PC-3 (cell line): Measurements from ENCODE around the gene PAX5. TPM values are rescaled to one million over a fixed set of nuclear protein-coding genes. Genes with fewer than 3 reads are reported as not detected.

ENCODE experiments used
- ATAC-seq: fragments of 200-7000 bp; cut with Tn5 transposase; 2 replicates; pipeline ENCODE4 v1.9.1; 2020; ENCODE audit warnings: mild to moderate bottlenecking, moderate library complexity
- BruUV-seq: library from RNA; stranded (reverse); fragments of 400-500 nt; replicated peaks from 2 replicates; lab custom pipeline; 2021; lab: Mats Ljungman, UMichigan
- CTCF ChIA-PET: fragments of 300-600 bp; sonication (Branson Sonifier 250); formaldehyde crosslinking; loops from one replicate; lab custom pipeline; 2022; ENCODE audit warnings: antibody characterized with exemption; lab: Charles Lee
- POLR2A ChIA-PET: fragments of 300-600 bp; sonication (Branson Sonifier 250); formaldehyde crosslinking; loops from one replicate; lab custom pipeline; 2022; ENCODE audit warnings: antibody characterized with exemption; ENCODE audit not compliant: unreplicated experiment; lab: Charles Lee
- DNase-seq: peaks from one replicate; pipeline ENCODE4 v3.0.0-alpha.2; 2015
- H2AFZ ChIP-seq: fragments of 300-600 bp; sonication (generic); 2 replicates; pipeline ENCODE4 v1.6.0; 2016; ENCODE audit warnings: antibody characterized with exemption, low read length
- H3F3A ChIP-seq: fragments of 300-600 bp; sonication (generic); one replicate; pipeline ENCODE4 v1.6.0; 2017; ENCODE audit warnings: antibody characterized with exemption, low read length, control low read depth, mild to moderate bottlenecking; ENCODE audit not compliant: unreplicated experiment
- H3K27ac ChIP-seq: fragments of 300-600 bp; sonication (generic); 2 replicates; pipeline ENCODE4 v1.5.1; 2016; ENCODE audit warnings: mild to moderate bottlenecking, low read length
- H3K27me3 ChIP-seq: fragments of 300-600 bp; sonication (generic); 2 replicates; pipeline ENCODE4 v1.6.1; 2016; ENCODE audit warnings: low read length, mixed read lengths
- H3K36me3 ChIP-seq: fragments of 300-600 bp; sonication (generic); 2 replicates; pipeline ENCODE4 v1.6.1; 2016; ENCODE audit warnings: low read depth, mixed run types, low read length, mixed read lengths
- H3K4me1 ChIP-seq: fragments of 300-600 bp; sonication (generic); 2 replicates; pipeline ENCODE4 v1.5.1; 2016; ENCODE audit warnings: low read length; ENCODE audit not compliant: insufficient read depth
- H3K4me2 ChIP-seq: fragments of 300-600 bp; sonication (generic); 2 replicates; pipeline ENCODE4 v1.6.0; 2016; ENCODE audit warnings: low read length
- H3K4me3 ChIP-seq: fragments of 300-600 bp; sonication (generic); 2 replicates; pipeline ENCODE4 v1.5.1; 2016; ENCODE audit warnings: mild to moderate bottlenecking, low read length, mixed read lengths
- H3K79me2 ChIP-seq: fragments of 300-600 bp; sonication (generic); 2 replicates; pipeline ENCODE4 v1.6.1; 2017; ENCODE audit warnings: low read length, mixed read lengths
- H3K9ac ChIP-seq: fragments of 300-600 bp; sonication (generic); 2 replicates; pipeline ENCODE4 v1.6.0; 2016; ENCODE audit warnings: mild to moderate bottlenecking, low read length
- H3K9me2 ChIP-seq: fragments of 300-600 bp; sonication (generic); replicated peaks from 2 replicates; pipeline ENCODE4 v1.6.1; 2016; ENCODE audit warnings: mixed run types, low read length, mixed read lengths
- H3K9me3 ChIP-seq: fragments of 300-600 bp; sonication (generic); 2 replicates; pipeline ENCODE4 v1.6.1; 2016; ENCODE audit warnings: low read length, mixed read lengths
- H4K20me1 ChIP-seq: fragments of 300-600 bp; sonication (generic); 2 replicates; pipeline ENCODE4 v1.6.1; 2016; ENCODE audit warnings: low read length, mixed read lengths
- CTCF ChIP-seq: fragments of 300-600 bp; sonication (generic); conservative IDR thresholded peaks from 2 replicates; pipeline ENCODE4 v1.5.1; 2017; ENCODE audit warnings: antibody characterized with exemption, low read depth, mild to moderate bottlenecking, low read length
- EZH2 ChIP-seq: fragments of 300-600 bp; sonication (generic); IDR thresholded peaks from one replicate; pipeline ENCODE4 v1.6.1; 2017; ENCODE audit warnings: antibody characterized with exemption, mild to moderate bottlenecking, low read length; ENCODE audit not compliant: unreplicated experiment
- EZH2phosphoT487 ChIP-seq: fragments of 300-600 bp; sonication (generic); IDR thresholded peaks from 2 replicates; pipeline ENCODE4 v1.6.1; 2018; ENCODE audit warnings: mild to moderate bottlenecking, antibody characterized with exemption, low read length, borderline replicate concordance
- intact Hi-C: fragments of 100-400 bp; cut with micrococcal nuclease; formaldehyde crosslinking; loops from 2 replicates; pipeline ENCODE4 v1.9.0; 2023
- total RNA-seq: library from RNA; depleted of rRNA; stranded (reverse); fragments of >200 nt; gene quantifications from 2 replicates; pipeline ENCODE4 v1.2.3, GENCODE V29; 2014

PAX5 gene
- total RNA-seq, 1 experiment from 2014 or later, result not detected

DNA sequence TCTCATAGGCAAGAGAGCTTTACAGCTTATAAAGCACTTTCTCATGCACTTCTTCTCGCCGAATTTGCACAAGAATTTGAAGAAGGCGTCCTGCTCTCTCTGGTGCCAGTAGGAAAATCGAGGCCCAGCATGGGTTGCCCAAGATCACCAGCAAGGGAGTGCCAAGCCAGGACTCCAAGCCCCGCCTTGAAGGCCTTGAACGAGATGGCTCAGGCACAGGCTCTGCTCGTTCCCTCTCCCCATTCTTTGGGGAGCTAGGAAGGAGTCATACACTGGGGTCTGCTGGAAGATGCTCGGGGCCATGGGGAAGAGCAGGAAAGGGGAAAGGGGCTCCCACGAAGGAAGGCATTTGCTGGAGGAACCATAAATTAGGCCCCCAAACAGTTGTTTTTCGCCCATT lies 46.7 kb downstream of the PAX5 start:
- ChIA-PET CTCF (no interaction called here), POLR2A (interaction anchor here (0.6 kb wide), 1 partner anchor 32 kb away, joined by 5 read pairs; no protein-coding TSS in a partner anchor)
- Histone ChIP-seq H2AFZ (no peak overlapping the region), H3K79me2 (no peaks in the 10 kb centered on the region), H3K27me3 (no peaks in the 10 kb centered on the region), H3K4me2 (no peak overlapping the region), H3K9ac (no peak overlapping the region), H3K4me1 (peaks cover 8% of the 10 kb centered on the region; the same call in 1 of the 2 replicates), H4K20me1 (no peaks in the 10 kb centered on the region), H3K9me2 (no peaks in the 10 kb centered on the region), H3K4me3 (no peak overlapping the region), H3F3A (no peaks in the 10 kb centered on the region), H3K27ac (no peak overlapping the region), H3K9me3 (no peaks in the 10 kb centered on the region), H3K36me3 (no peaks in the 10 kb centered on the region)
- intact Hi-C loops, result no loop called here
- BruUV-seq, result no TSS peak
- DNase-seq (no peak), ATAC-seq (no peak)
- TF ChIP-seq EZH2, result no peak
- no peak for TF ChIP-seq EZH2phosphoT487
- no peak for TF ChIP-seq CTCF

DNA sequence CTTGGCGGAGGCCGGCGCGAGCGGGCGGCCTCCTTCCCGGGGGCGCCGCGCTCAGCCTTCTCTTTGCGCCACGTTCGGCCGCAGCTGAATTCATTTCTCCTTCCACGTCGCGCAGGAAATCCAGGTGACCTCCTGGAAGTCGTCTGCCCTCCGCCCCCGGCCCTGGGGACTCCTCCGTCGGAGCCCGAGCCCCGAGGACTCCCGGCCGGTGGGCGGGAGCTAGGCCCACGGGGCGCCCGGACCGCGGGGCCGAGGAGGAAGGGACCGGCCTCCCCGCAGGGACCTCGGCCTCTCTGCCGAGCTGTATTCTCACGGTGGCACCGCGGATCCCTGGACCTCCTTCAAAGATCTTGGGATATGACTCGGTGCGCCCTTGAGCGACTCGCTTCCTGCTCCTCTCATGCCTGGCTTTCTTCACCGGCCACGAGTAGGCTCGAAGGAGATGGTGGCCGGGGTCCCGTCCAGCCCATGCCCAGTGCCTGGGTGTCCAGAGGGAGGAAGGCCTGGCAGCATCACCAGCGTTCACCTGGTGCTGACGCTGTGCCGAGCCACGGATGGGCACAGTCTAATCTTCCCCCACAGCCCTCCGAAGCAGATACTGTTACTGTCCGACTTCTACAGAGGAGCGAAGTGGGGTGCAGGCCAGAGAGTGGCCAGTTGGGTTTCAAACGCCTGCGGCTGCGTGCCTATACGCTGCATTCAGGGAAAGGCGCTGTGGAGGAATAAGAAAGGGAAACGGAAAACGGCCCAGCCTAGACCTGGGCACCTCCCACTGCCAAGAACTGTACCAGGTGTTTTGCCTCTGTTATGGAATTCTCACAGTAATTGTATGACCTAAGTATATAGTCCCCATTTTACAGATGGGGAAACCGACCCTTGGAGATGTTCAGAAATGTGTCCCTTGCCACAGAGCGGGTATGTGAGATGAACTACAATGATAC lies 47.3 kb downstream of the PAX5 start:
- no peak overlapping the region for H2AFZ ChIP-seq
- TF ChIP-seq EZH2 (no peak), CTCF (no peak), EZH2phosphoT487 (no peak)
- no peaks in the 10 kb centered on the region for H3K9me2 ChIP-seq
- ChIA-PET CTCF (no interaction called here), POLR2A (interaction anchor here (0.6 kb wide), 1 partner anchor 31 kb away, joined by 5 read pairs; no protein-coding TSS in a partner anchor)
- no TSS peak for BruUV-seq
- H3K27me3 ChIP-seq, result no peaks in the 10 kb centered on the region
- no peak overlapping the region for H3K27ac ChIP-seq
- no peaks in the 10 kb centered on the region for H3F3A ChIP-seq
- H3K79me2 ChIP-seq, result no peaks in the 10 kb centered on the region
- H3K9me3 ChIP-seq, result no peaks in the 10 kb centered on the region
- H3K4me3 ChIP-seq, result no peak overlapping the region
- H3K9ac ChIP-seq, result no peak overlapping the region
- ATAC-seq (no peak), DNase-seq (no peak)
- no peaks in the 10 kb centered on the region for H4K20me1 ChIP-seq
- H3K4me1 ChIP-seq, result peaks cover 8% of the 10 kb centered on the region; the same call in 1 of the 2 replicates
- H3K4me2 ChIP-seq, result no peak overlapping the region
- intact Hi-C loops, result no loop called here
- H3K36me3 ChIP-seq, result no peaks in the 10 kb centered on the region
